Suprapubic skin (tissue), 4 donors: Measurements from ENCODE around the gene NARS2.

Experiments used
- EP300 ChIP-seq: sonication (generic); formaldehyde crosslinking; IDR thresholded peaks from one replicate; pipeline ENCODE4 v1.6.1; 2017; ENCODE audit warnings: antibody characterized with exemption
- POLR2A ChIP-seq, 2 donors: fragments of 450-650 bp; IDR thresholded peaks; one replicate each; pipeline ENCODE4 v1.6.1; 2017; ENCODE audit warnings: antibody characterized with exemption in 2 of 2, mild to moderate bottlenecking in 2 of 2, moderate library complexity in 2 of 2
- POLR2AphosphoS5 ChIP-seq, 3 donors: sonication (generic); formaldehyde crosslinking; IDR thresholded peaks; one replicate each; pipeline ENCODE4 v1.6.1; 2017; ENCODE audit warnings: antibody characterized with exemption in 3 of 3
- TF ChIP-seq, protein P1 (sequence below), 2 donors: fragments of 200-600 bp in 1 of 2; fragments of 450-650 bp in 1 of 2; sonication (generic) in 1 of 2; IDR thresholded peaks; one replicate each; pipeline ENCODE4 v1.5.1; 2016 to 2019; ENCODE audit warnings: antibody characterized with exemption in 2 of 2, mild to moderate bottlenecking in 1 of 2, moderate library complexity in 1 of 2

DNA sequence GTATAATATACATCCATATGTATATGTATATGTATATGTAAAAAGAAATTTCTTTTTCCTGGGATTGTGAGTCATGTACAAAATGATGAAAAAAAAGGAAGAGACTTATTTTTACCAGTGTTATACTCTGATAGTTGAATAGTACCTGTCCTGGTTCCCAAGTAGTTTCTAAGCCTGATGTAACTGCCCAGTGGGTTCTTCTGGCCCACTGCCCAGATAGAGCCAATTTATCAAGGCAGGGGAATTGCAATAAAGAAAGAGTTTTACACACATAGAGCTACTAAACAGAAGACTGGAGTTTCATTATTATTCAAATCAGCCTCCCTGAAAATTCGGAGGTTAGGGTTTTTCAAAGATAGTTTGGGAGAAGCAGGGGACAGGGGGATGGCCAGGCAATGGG is 29.1 kb upstream of the NARS2 start:
- no peak for TF ChIP-seq POLR2A (IDR thresholded peaks at IDR 0.05)
- TF ChIP-seq, protein P1, sequence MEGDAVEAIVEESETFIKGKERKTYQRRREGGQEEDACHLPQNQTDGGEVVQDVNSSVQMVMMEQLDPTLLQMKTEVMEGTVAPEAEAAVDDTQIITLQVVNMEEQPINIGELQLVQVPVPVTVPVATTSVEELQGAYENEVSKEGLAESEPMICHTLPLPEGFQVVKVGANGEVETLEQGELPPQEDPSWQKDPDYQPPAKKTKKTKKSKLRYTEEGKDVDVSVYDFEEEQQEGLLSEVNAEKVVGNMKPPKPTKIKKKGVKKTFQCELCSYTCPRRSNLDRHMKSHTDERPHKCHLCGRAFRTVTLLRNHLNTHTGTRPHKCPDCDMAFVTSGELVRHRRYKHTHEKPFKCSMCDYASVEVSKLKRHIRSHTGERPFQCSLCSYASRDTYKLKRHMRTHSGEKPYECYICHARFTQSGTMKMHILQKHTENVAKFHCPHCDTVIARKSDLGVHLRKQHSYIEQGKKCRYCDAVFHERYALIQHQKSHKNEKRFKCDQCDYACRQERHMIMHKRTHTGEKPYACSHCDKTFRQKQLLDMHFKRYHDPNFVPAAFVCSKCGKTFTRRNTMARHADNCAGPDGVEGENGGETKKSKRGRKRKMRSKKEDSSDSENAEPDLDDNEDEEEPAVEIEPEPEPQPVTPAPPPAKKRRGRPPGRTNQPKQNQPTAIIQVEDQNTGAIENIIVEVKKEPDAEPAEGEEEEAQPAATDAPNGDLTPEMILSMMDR (IDR thresholded peaks at IDR 0.05): no peak
- TF ChIP-seq POLR2AphosphoS5 (IDR thresholded peaks at IDR 0.05): no peak
- TF ChIP-seq EP300: no peak
